Neural progenitor cell (in vitro differentiated cells): ENCODE results near the gene ZNF862.

ENCODE experiments used
- CTCF ChIP-seq: fragments of 200-600 bp; sonication (generic); IDR thresholded peaks from 2 replicates; pipeline ENCODE4 v1.5.1; 2017; ENCODE audit warnings: antibody characterized with exemption, mild to moderate bottlenecking
- EZH2phosphoT487 ChIP-seq: fragments of 200-600 bp; sonication (generic); IDR thresholded peaks from 2 replicates; pipeline ENCODE4 v1.6.1; 2017; ENCODE audit warnings: antibody characterized with exemption

GRCh38 chr7:149864751-149865150 is 26.6 kb downstream of the ZNF862 start:
- no peak for TF ChIP-seq CTCF
- no peak for TF ChIP-seq EZH2phosphoT487
